Cardiac muscle cell (in vitro differentiated cells and primary cell): ENCODE results near the gene JAKMIP2. TPM values are rescaled to one million over a fixed set of nuclear protein-coding genes. Genes with fewer than 3 reads are reported as not detected.
"Not testable (repeated sequence)": the region's sequence is repeated elsewhere in the genome, so short reads cannot be mapped to it uniquely, and the experiment has no call there.

Source experiments
- DNase-seq, 2 donors: peaks; one replicate each; pipeline versions ENCODE4 v3.0.0 to v3.0.0-alpha.2; 2010 to 2017; ENCODE audit warnings: low read depth in 1 of 2, low spot score in 1 of 2
- H3K27ac ChIP-seq: fragments of 200-600 bp; sonication (generic); 2 replicates; pipeline ENCODE4 v1.5.1; 2016
- H3K27me3 ChIP-seq: fragments of 200-600 bp; sonication (generic); 2 replicates; pipeline ENCODE4 v1.6.0; 2016; ENCODE audit warnings: control low read depth
- H3K36me3 ChIP-seq: fragments of 200-600 bp; sonication (generic); 2 replicates; pipeline ENCODE4 v1.5.1; 2016; ENCODE audit warnings: control low read depth
- H3K4me1 ChIP-seq: fragments of 200-600 bp; sonication (generic); 2 replicates; pipeline ENCODE4 v1.8.1; 2017; ENCODE audit warnings: low read depth, mild to moderate bottlenecking, mixed run types
- H3K4me3 ChIP-seq: fragments of 200-600 bp; sonication (generic); 2 replicates; pipeline ENCODE4 v1.5.1; 2016; ENCODE audit warnings: mild to moderate bottlenecking
- H3K9me3 ChIP-seq: fragments of 200-600 bp; sonication (generic); 2 replicates; pipeline ENCODE4 v1.5.1; 2017; ENCODE audit warnings: low read depth, mild to moderate bottlenecking, control low read depth
- CTCF ChIP-seq: IDR thresholded peaks from 2 replicates; pipeline ENCODE4 v1.5.1; 2012; ENCODE audit warnings: low read depth, mild to moderate bottlenecking, low read length
- polyA plus RNA-seq: library from polyadenylated mRNA; unstranded; fragments of >200 nt; fragmentation: Nextera tagmentation; extraction: Ambion mirVana; gene quantifications from 2 replicates; pipeline ENCODE4 v1.2.1, GENCODE V29; 2016
- total RNA-seq: library from RNA; depleted of rRNA; stranded (reverse); fragments of >200 nt; gene quantifications from 2 replicates; pipeline ENCODE4 v1.2.3, GENCODE V29; 2016

JAKMIP2 gene
- total and polyA plus RNA-seq, 2 experiments from 2014 or later, result 14.5 to 15.9 TPM

- no peaks in the 10 kb centered on the region for H3K27me3 ChIP-seq
- no peak overlapping the region for H3K4me3 ChIP-seq
- no peak overlapping the region for H3K27ac ChIP-seq
- H3K4me1 ChIP-seq, result no peaks in the 10 kb centered on the region
- H3K36me3 ChIP-seq, result no peaks in the 10 kb centered on the region
- no peaks in the 10 kb centered on the region for H3K9me3 ChIP-seq
- no peak for TF ChIP-seq CTCF
- no peak for DNase-seq
Measured at GRCh38 chr5:147586832-147587231, 195.7 kb downstream of the JAKMIP2 start.

GRCh38 chr5:147586221-147586620, 196.3 kb downstream of the JAKMIP2 start:
- Histone ChIP-seq H3K27ac (no peak overlapping the region), H3K4me3 (no peak overlapping the region), H3K4me1 (no peaks in the 10 kb centered on the region), H3K9me3 (no peaks in the 10 kb centered on the region), H3K36me3 (no peaks in the 10 kb centered on the region), H3K27me3 (no peaks in the 10 kb centered on the region)
- DNase-seq, result no peak
- TF ChIP-seq CTCF, result no peak

GRCh38 chr5:147582272-147582671, 200.3 kb downstream of the JAKMIP2 start:
- H3K36me3 ChIP-seq, H3K27ac ChIP-seq, H3K4me3 ChIP-seq, H3K9me3 ChIP-seq, H3K4me1 ChIP-seq, H3K27me3 ChIP-seq, DNase-seq: not testable (repeated sequence)

- not testable (repeated sequence) for H3K36me3 ChIP-seq, DNase-seq, H3K4me1 ChIP-seq, H3K27me3 ChIP-seq, H3K4me3 ChIP-seq, H3K9me3 ChIP-seq, H3K27ac ChIP-seq
Measured at GRCh38 chr5:147580418-147580817, 202.1 kb downstream of the JAKMIP2 start.

- no peaks in the 10 kb centered on the region for H3K9me3 ChIP-seq
- peak; percentile 63 to 82 for DNase-seq
- H3K4me1 ChIP-seq, result peaks cover 5% of the 10 kb centered on the region
- no peaks in the 10 kb centered on the region for H3K27me3 ChIP-seq
- no peak overlapping the region for H3K4me3 ChIP-seq
- no peaks in the 10 kb centered on the region for H3K36me3 ChIP-seq
- H3K27ac ChIP-seq, result no peak overlapping the region
- TF ChIP-seq CTCF, result peak; percentile 67
Measured at GRCh38 chr5:147578228-147579024, 204.1 kb downstream of the JAKMIP2 start.

GRCh38 chr5:147576646-147577535, 205.6 kb downstream of the JAKMIP2 start:
- DNase-seq, result peak; percentile 52 to 54

More at GRCh38 chr5:147576646-147577535, 205.6 kb downstream of the JAKMIP2 start:
- Histone ChIP-seq H3K4me3 (no peak overlapping the region), H3K9me3 (no peaks in the 10 kb centered on the region), H3K36me3 (no peaks in the 10 kb centered on the region), H3K27me3 (no peaks in the 10 kb centered on the region), H3K27ac (no peak overlapping the region), H3K4me1 (peaks cover 5% of the 10 kb centered on the region)
- TF ChIP-seq CTCF, result peak; percentile 95
